ENCODE results near the gene ITGB1.
"Not testable (repeated sequence)": the region's sequence is repeated elsewhere in the genome, so short reads cannot be mapped to it uniquely, and the experiment has no call there.

GRCh38 chr10:32998060-32998581, 40.1 kb upstream of the ITGB1 start:
- TF ChIP-seq, protein P1, sequence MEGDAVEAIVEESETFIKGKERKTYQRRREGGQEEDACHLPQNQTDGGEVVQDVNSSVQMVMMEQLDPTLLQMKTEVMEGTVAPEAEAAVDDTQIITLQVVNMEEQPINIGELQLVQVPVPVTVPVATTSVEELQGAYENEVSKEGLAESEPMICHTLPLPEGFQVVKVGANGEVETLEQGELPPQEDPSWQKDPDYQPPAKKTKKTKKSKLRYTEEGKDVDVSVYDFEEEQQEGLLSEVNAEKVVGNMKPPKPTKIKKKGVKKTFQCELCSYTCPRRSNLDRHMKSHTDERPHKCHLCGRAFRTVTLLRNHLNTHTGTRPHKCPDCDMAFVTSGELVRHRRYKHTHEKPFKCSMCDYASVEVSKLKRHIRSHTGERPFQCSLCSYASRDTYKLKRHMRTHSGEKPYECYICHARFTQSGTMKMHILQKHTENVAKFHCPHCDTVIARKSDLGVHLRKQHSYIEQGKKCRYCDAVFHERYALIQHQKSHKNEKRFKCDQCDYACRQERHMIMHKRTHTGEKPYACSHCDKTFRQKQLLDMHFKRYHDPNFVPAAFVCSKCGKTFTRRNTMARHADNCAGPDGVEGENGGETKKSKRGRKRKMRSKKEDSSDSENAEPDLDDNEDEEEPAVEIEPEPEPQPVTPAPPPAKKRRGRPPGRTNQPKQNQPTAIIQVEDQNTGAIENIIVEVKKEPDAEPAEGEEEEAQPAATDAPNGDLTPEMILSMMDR (conservative IDR thresholded peaks at IDR 0.05 in 1 of 2, IDR thresholded peaks at IDR 0.05 in 1 of 2; ENCODE audit: extremely low read depth in 1 of 2, insufficient read depth in 1 of 2, low read depth in 1 of 2, low read length in 2 of 2), result not testable (repeated sequence)
- TF ChIP-seq EZH2 (IDR thresholded peaks at IDR 0.05; ENCODE audit: borderline replicate concordance, low read length), result not testable (repeated sequence)

All from mammary epithelial cell (primary cell).